ENCODE data around the gene SVIL.
"Not testable (repeated sequence)": the region's sequence is repeated elsewhere in the genome, so short reads cannot be mapped to it uniquely, and the experiment has no call there.

Gene SVIL

GRCh38 chr10:29479981-29480954 lies 154.5 kb downstream of the SVIL start:
- DNase-seq = no peak

GRCh38 chr10:29479081-29479925 lies 155.5 kb downstream of the SVIL start:
- DNase-seq = no peak

GRCh38 chr10:29473406-29474100 lies 161.2 kb downstream of the SVIL start:
- no peak for DNase-seq

- no peak for DNase-seq
Observed at GRCh38 chr10:29473087-29473356, 161.7 kb downstream of the SVIL start.

- DNase-seq = no peak
Observed at GRCh38 chr10:29472301-29473086, 162.3 kb downstream of the SVIL start.

GRCh38 chr10:29471544-29471859 lies 163.3 kb downstream of the SVIL start:
- no peak for DNase-seq

- DNase-seq = no peak
Observed at GRCh38 chr10:29470843-29471543, 163.8 kb downstream of the SVIL start.

- DNase-seq = no peak
Observed at GRCh38 chr10:29470355-29470705, 164.4 kb downstream of the SVIL start.

- no peak for DNase-seq
Observed at GRCh38 chr10:29469481-29470354, 165.1 kb downstream of the SVIL start.

- no peak for DNase-seq
Observed at GRCh38 chr10:29465384-29465783, 169.4 kb downstream of the SVIL start.

- not testable (repeated sequence) for DNase-seq
Observed at GRCh38 chr10:29464671-29465171, 170.1 kb downstream of the SVIL start.

GRCh38 chr10:29461042-29461441 lies 173.7 kb downstream of the SVIL start:
- no peak for DNase-seq

GRCh38 chr10:29458190-29458589 lies 176.6 kb downstream of the SVIL start:
- DNase-seq = not testable (repeated sequence)

- no peak for DNase-seq
Observed at GRCh38 chr10:29455095-29455494, 179.7 kb downstream of the SVIL start.

- no peak for DNase-seq
Observed at GRCh38 chr10:29454250-29454649, 180.5 kb downstream of the SVIL start.

GRCh38 chr10:29452546-29452945 lies 182.2 kb downstream of the SVIL start:
- DNase-seq = no peak

- DNase-seq = no peak
Observed at GRCh38 chr10:29451946-29452345, 182.8 kb downstream of the SVIL start.

GRCh38 chr10:29450405-29450804 lies 184.4 kb downstream of the SVIL start:
- no peak for DNase-seq

GRCh38 chr10:29448756-29449592 lies 185.8 kb downstream of the SVIL start:
- peak; percentile 76 for DNase-seq

GRCh38 chr10:29448125-29448524 lies 186.6 kb downstream of the SVIL start:
- no peak for DNase-seq

Data from activated naive CD4-positive, alpha-beta T cell treated with anti-CD3 and anti-CD28 coated beads, Interleukin-2, amount 50 U/mL, for 16 hours (primary cell).